GM18499 (cell line): ENCODE measurements around the gene RIMS3.
"Not testable (repeated sequence)": the region's sequence is repeated elsewhere in the genome, so short reads cannot be mapped to it uniquely, and the experiment has no call there.

Experiments used
- ATAC-seq: cut with Tn5 transposase; IDR thresholded peaks from one replicate; pipeline ENCODE4 v1.9.1; 2021; ENCODE audit warnings: moderate number of reproducible peaks; ENCODE audit not compliant: insufficient read depth, unreplicated experiment

Gene RIMS3

GRCh38 chr1:40635763-40636500, 29.6 kb downstream of the RIMS3 start:
- no peak for ATAC-seq

- no peak for ATAC-seq
Measured at GRCh38 chr1:40634901-40635655, 30.4 kb downstream of the RIMS3 start.

- no peak for ATAC-seq
Measured at GRCh38 chr1:40633931-40634376, 31.5 kb downstream of the RIMS3 start.

DNA sequence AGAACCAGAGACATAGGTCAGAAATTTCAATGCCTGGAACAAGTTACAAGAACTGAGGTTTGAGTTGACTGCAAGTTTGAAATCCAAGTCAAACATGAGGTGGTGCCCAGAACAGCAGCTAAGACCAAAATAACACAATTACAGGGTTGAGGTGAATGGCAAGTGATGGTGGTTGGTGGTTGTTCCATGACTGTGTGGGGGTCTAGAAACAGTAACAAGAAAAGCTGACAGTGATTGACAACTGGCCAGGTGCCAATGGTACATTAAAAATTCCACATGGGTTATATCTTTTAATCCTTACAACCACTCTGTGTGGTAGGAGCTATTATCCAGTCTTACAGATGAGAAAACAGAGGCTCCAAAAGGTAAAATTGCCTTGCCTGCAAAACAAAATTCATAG, 32.0 kb downstream of the RIMS3 start:
- no peak for ATAC-seq

- ATAC-seq, result no peak
Measured at GRCh38 chr1:40630488-40631223, 34.8 kb downstream of the RIMS3 start.

- not testable (repeated sequence) for ATAC-seq
Measured at GRCh38 chr1:40629546-40629945, 35.9 kb downstream of the RIMS3 start.

DNA sequence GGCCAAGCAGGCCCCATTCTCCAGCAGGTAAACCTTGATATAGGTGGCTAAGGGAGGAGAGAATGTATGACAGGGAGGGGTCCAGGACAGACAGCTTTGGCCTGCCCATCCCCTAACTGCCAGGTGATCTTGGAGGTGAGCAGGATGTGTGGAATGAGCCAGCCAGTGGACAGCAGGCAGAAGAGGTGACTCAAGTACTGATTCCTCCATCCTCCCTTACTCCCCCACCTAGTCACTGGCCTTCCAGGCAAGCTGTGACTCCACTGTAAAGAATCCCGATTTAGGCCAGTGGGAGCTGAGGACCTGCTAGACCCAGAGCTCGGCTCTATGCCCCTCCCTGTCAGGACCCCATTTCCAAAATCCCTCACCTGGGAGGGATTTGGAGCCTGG, 36.6 kb downstream of the RIMS3 start:
- no peak for ATAC-seq

GRCh38 chr1:40627987-40628902, 37.2 kb downstream of the RIMS3 start:
- peak; percentile 54 for ATAC-seq

GRCh38 chr1:40626383-40626770, 39.1 kb downstream of the RIMS3 start:
- no peak for ATAC-seq

DNA sequence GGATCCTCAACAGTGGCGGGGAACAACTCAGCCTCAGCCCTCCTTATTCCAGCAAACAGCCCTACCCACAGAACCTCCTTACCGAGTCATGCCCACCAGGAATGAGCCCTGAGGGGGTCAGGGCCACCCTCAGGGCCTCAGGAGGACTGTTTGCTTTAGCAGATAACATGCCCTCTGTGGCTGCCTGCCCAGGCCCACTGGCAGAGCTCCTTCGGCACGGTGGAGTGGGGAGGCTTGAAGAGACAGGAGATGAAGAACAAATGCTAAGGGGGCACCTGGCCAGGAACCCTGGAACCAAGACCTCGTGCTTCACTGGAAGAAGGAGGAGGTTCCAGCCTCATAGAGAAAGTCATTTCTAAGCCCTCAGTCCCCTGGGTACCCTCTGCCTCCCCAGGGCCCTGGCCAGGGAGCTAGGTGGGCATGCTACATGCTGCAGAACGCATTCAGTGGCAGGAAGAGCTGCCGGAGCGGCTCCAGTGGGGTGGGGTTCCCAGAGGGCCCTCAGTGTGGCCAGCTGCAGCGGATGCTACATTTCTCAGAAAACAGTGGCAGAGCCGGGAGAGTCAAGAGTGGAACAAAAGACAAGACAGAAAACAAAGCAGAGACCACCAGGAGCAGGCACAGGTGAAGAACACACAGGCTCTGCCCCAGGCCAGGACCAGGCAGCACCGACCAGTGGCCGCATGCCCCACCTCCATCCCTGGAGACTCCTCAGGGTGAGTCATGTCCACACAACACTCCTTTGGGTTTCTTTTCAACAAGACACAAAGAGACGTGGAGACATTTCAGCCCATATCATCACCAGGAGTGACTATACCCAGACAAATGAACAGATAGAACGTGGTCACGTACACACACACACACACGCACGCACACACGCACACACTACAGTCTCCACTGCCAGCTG, 39.8 kb downstream of the RIMS3 start:
- ATAC-seq, result no peak

DNA sequence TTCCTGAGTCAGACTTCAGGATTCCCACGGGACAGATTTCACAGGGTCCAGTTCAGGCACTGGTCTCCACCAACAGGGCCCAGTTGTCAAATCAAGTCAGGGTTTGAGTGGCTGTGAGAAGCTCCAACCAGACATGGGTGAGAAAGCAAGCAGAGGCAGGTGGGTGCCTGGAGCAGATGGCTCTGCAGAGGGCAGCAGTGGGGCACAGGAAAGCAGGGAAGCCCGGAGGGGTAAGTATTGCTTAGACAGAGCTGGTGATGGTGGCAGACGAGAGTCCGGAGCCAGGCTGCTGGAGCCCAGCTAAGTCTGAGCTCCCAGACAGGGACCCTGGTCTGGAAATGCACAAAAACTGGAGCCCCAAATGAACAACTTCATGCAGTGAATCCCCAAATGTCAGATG, 40.4 kb downstream of the RIMS3 start:
- no peak for ATAC-seq

DNA sequence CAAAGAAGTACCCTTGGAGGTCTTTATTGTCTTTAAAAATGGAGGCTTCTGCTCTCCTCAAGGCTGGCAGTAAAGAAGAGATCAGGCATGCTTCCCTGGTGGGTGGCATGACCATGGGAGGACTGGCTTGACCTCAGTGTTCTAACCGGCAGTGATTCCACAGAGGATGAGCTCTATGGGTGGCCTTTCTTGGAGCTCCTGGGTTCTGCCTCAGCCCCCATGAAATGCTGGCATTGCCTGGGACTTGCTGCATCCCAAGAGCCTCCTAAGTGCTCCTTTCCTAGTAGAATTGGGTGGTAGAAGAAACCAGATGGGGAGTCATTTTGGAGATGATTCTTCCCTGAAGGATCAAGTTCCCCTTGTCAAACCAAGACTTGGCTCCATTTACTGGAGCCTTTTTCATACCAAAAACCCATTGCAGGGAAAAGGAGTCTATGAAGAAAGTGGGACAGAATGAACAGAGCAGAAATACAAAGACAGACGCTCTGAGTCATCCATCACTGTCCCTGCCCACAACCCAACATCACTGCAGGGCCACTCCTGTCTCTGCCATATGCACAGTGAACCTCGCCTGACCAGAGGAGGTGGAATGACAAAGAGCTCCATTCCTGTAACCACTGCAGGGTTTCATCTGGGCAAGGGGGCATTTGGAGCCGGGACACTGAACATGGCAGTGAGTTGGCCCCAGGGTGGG, 42.4 kb downstream of the RIMS3 start:
- no peak for ATAC-seq

DNA sequence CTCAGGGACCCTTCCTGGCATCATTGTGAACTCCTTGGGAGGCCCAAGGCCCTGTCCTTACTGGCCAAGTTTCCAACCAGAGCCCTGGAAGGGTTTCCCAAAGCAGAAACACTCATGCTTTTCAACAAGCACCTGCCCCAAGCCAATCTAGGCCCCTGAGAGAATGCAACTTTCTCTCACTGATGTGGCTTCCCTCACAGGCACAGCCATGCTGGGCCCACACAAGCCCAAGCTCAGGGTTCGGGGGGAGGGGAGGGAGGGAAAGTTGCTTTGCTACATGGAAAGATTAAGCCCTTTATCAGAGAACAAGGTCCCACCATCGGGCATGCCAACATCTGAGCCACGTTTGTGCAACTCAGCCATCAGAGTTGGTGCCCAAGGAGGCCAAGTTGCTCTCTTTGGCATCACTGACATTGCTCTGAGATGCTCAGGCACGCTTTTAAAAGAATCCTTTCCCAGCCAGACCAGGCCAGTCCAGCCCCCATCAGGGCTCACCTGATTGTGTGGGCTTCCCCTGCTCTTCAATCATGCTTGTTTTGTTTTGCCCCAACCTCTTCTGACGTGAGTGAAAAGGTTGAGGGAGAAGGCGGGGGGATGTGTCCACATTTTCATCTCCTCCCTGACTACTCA, 43.5 kb downstream of the RIMS3 start:
- ATAC-seq, result no peak

DNA sequence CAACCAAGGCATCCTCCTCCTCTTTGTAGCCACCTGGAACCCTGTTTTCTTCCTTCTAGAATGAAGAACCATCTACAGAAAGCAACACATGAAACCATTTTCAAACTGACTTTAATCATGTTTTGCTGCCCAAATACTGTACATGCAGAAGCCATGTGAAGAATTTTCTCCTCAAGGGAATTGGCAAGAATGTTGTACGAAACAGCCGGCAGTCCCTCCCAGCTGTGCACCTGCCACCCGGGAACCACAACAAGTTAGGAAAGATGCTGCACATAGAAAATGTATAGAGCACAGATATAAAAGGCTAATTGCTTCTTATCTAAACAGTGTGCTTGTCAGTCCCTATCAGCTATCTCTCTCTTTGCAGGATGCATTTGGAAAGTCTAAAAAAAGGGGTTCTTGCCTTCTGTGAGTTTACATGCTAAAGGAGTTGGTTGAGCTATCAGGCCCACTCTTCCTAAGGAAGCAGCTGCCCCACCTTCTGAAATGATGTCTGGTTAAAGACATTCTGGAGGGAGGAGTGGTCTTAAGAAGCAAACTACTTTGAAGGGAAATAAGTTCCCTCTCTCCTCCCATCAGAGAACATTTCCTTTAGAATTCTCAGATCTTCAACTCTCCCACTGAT, 44.8 kb downstream of the RIMS3 start:
- ATAC-seq, result no peak

GRCh38 chr1:40620150-40620549, 45.3 kb downstream of the RIMS3 start:
- no peak for ATAC-seq

DNA sequence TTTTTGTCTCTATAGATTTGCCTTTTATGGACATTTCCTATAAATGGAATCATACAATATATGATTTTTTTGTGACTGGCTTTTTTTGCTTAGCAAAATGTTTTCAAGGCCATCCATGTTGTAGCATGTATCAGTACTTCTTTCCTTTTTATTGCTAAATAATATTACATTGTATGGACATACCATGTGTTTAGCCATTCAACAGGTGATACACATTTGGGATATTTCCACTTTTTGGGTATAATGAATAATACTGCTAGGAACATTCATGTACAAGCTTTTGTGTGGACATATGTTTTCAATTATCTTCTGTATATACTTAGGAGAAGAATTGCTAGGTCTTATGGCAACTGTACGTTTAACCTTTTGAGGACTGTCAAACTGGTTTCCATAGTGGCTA, 47.4 kb downstream of the RIMS3 start:
- ATAC-seq, result no peak

- ATAC-seq, result no peak
Measured at GRCh38 chr1:40612345-40612831, 53.1 kb downstream of the RIMS3 start.
